Parathyroid adenoma (tissue), 2 donors: Measurements from ENCODE around the gene QRFP.

Experiments used
- H2AFZ ChIP-seq: fragments of 300-600 bp; sonication (generic); one replicate; pipeline ENCODE4 v1.7.0; 2017; ENCODE audit warnings: antibody characterized with exemption, mild to moderate bottlenecking
- H3K27ac ChIP-seq: fragments of 300-600 bp; sonication (generic); one replicate; pipeline ENCODE4 v1.7.0; 2017
- H3K27me3 ChIP-seq: fragments of 300-600 bp; sonication (generic); one replicate; pipeline ENCODE4 v1.7.0; 2017; ENCODE audit warnings: low read length; ENCODE audit not compliant: control insufficient read depth, insufficient read depth
- H3K36me3 ChIP-seq: fragments of 300-600 bp; sonication (generic); one replicate; pipeline ENCODE4 v1.7.0; 2017; ENCODE audit warnings: low read length; ENCODE audit not compliant: control insufficient read depth, insufficient read depth
- H3K4me1 ChIP-seq: fragments of 300-600 bp; sonication (generic); one replicate; pipeline ENCODE4 v1.7.0; 2017; ENCODE audit warnings: control low read depth
- H3K4me2 ChIP-seq: fragments of 300-600 bp; sonication (generic); one replicate; pipeline ENCODE4 v1.7.0; 2017; ENCODE audit warnings: low read length
- H3K4me3 ChIP-seq: fragments of 300-600 bp; sonication (generic); one replicate; pipeline ENCODE4 v1.7.0; 2017; ENCODE audit warnings: low read depth, low read length
- H3K79me2 ChIP-seq: fragments of 300-600 bp; sonication (generic); one replicate; pipeline ENCODE4 v1.7.0; 2017; ENCODE audit warnings: control low read depth
- H3K9ac ChIP-seq: fragments of 300-600 bp; sonication (generic); one replicate; pipeline ENCODE4 v1.7.0; 2017; ENCODE audit warnings: mild to moderate bottlenecking
- H3K9me3 ChIP-seq: fragments of 300-600 bp; sonication (generic); one replicate; pipeline ENCODE4 v1.7.0; 2017; ENCODE audit warnings: low read length; ENCODE audit not compliant: control insufficient read depth
- TF ChIP-seq, protein P1 (sequence below): fragments of 300-600 bp; sonication (generic); IDR thresholded peaks from one replicate; pipeline ENCODE4 v1.7.0; 2017; ENCODE audit warnings: antibody characterized with exemption, mild to moderate bottlenecking
- donor health status: primary hyperparathyroidism.

The QRFP gene, protein sequence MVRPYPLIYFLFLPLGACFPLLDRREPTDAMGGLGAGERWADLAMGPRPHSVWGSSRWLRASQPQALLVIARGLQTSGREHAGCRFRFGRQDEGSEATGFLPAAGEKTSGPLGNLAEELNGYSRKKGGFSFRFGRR

DNA sequence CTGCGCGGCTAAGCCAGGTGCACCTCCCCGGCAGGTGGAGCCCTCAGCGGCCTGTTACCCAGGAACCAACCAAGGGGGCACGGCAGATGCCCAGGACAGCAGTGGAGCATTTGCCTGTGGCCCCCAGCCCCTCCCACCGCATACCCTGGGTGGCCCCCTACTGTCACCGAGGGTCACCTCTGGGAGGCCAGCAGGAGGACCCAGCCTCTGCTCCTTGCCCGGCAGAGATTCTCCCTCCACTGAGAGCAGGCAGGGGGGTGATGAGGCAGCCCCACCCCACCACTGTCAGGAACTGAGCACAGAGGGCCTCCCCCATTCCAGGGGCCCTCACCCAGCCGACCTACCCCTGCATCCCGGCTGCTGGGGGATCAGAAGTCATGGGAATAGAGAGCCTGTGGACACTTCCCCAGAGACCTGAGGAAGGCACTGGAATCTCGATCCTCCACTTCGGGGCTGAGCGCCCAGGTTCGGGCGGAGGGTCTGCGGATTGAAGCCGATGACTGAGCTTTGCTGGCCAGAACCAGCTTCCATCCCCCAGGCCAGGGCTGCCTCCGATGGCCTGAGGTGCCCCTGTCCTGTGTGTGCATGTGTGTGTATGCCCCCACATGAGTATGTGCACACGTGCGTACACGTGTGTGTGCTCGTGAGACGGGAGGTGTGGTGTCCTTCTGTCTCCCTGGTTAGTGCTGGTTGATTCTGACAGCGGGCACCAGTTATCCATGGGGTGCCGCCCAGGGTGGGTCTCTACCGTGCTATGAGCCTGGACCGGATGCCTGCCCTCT lies at the start of gene QRFP:
QRFP (minus strand) TSS at position 580 of the 782 bp plus-strand sequence. CDS start 2,974 bp downstream, outside the sequence.
- H3K27me3 ChIP-seq, result no peaks in the 10 kb centered on the region
- no peak within 1 kb of the TSS for H3K9ac ChIP-seq
- H3K27ac ChIP-seq, result no peak within 1 kb of the TSS
- no peaks in the 10 kb centered on the region for H3K79me2 ChIP-seq
- H3K9me3 ChIP-seq, result no peaks in the 10 kb centered on the region
- no peak within 1 kb of the TSS for H3K4me3 ChIP-seq
- no peak within 1 kb of the TSS for H2AFZ ChIP-seq
- H3K4me1 ChIP-seq, result peaks cover 3% of the 10 kb centered on the region
- TF ChIP-seq, protein P1, sequence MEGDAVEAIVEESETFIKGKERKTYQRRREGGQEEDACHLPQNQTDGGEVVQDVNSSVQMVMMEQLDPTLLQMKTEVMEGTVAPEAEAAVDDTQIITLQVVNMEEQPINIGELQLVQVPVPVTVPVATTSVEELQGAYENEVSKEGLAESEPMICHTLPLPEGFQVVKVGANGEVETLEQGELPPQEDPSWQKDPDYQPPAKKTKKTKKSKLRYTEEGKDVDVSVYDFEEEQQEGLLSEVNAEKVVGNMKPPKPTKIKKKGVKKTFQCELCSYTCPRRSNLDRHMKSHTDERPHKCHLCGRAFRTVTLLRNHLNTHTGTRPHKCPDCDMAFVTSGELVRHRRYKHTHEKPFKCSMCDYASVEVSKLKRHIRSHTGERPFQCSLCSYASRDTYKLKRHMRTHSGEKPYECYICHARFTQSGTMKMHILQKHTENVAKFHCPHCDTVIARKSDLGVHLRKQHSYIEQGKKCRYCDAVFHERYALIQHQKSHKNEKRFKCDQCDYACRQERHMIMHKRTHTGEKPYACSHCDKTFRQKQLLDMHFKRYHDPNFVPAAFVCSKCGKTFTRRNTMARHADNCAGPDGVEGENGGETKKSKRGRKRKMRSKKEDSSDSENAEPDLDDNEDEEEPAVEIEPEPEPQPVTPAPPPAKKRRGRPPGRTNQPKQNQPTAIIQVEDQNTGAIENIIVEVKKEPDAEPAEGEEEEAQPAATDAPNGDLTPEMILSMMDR, result no peak
- H3K4me2 ChIP-seq, result no peak within 1 kb of the TSS
- no peaks in the 10 kb centered on the region for H3K36me3 ChIP-seq

DNA sequence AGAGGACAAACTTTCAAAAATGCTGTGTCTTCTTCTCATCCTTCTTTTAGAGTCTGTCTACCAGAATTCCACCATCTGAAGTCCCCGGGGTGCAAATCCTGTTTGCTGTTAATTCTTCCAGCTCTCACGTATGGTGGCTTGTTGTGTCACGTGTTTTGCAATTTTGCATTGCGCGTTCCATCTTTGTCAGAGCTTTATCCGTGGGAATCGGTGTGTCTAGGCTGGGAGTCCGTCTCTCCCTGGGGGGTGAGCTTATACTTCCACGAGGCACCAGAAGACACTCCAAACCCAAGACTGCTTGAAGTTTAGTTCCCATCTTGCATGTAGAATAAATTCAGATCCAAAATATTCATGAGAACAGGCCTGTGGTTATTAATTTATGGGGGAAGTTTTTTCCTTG lies 48.6 kb upstream of the QRFP start:
- no peak overlapping the region for H2AFZ ChIP-seq
- H3K27ac ChIP-seq, result no peak overlapping the region
- H3K9ac ChIP-seq, result no peak overlapping the region
- no peaks in the 10 kb centered on the region for H3K36me3 ChIP-seq
- no peaks in the 10 kb centered on the region for H3K79me2 ChIP-seq
- H3K4me3 ChIP-seq, result no peak overlapping the region
- no peak overlapping the region for H3K4me2 ChIP-seq
- no peaks in the 10 kb centered on the region for H3K9me3 ChIP-seq
- no peaks in the 10 kb centered on the region for H3K4me1 ChIP-seq
- TF ChIP-seq, protein P1, result no peak
- no peaks in the 10 kb centered on the region for H3K27me3 ChIP-seq

DNA sequence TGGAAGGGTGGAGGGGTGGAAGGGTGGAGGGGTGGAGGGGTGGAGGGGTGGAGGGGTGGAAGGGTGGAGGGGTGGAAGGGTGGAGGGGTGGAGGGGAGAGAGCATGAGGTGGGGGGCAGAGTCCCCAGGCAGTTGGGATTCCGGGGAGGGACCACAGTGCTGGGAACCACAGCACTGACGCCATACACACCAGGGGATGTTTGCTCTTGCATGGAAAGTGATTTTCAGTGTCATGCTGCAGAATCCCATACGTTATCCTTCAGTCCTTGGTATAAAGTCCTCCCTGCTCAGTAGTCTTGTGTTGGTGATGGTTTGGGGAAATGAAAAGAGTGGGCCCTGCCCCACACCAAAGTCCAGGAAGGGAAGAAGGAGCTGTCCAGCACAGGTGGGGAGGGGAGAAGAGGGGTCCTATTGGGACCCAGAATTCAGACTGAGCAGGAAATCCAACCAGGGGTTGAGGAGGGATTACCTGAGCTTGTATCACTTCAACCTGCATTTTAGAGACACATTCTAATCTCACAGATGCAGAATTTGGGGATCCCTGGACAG lies 48.0 kb upstream of the QRFP start:
- Histone ChIP-seq H3K79me2 (no peaks in the 10 kb centered on the region), H3K9me3 (no peaks in the 10 kb centered on the region), H3K4me3 (no peak overlapping the region), H3K27me3 (no peaks in the 10 kb centered on the region), H3K4me2 (no peak overlapping the region), H3K36me3 (no peaks in the 10 kb centered on the region), H3K9ac (no peak overlapping the region), H3K27ac (no peak overlapping the region), H3K4me1 (no peaks in the 10 kb centered on the region), H2AFZ (no peak overlapping the region)
- TF ChIP-seq, protein P1, result no peak

DNA sequence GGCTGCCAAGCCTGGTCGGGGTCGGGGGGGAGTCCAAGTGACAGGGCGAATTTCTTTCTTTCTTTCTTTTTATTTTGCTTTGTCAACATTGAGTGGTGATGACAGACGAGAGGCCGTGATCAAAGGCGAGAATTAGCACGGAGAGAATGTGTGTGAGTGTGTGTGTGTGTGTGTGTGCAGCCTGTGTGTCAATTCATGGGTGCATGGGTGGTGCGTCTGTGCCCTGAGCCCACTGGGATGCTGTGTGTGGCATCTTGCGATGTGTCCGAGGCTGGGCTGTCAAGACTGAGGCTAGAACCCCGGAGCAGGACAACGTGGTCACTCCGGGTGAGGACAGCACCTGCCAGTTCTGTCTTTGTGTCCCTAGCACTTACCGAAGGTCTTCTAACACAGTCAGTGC lies 47.2 kb upstream of the QRFP start:
- Histone ChIP-seq H3K9ac (no peak overlapping the region), H3K4me1 (no peaks in the 10 kb centered on the region), H3K79me2 (no peaks in the 10 kb centered on the region), H3K27me3 (no peaks in the 10 kb centered on the region), H3K36me3 (no peaks in the 10 kb centered on the region), H3K9me3 (no peaks in the 10 kb centered on the region), H2AFZ (no peak overlapping the region), H3K4me2 (no peak overlapping the region), H3K4me3 (no peak overlapping the region), H3K27ac (no peak overlapping the region)
- TF ChIP-seq, protein P1, result no peak
